ENCODE results near the gene MYL3. TPM values are rescaled to one million over a fixed set of nuclear protein-coding genes. Genes with fewer than 3 reads are reported as not detected.

MYL3 gene
- polyA plus RNA-seq, 1 donor (not counting 4 experiments of a cell fraction or from before 2014, with no cell fraction given), result not detected

- H3K9ac ChIP-seq (ENCODE audit: control insufficient read depth, extremely low read depth, insufficient read depth, low read length), result no peak overlapping the region
- no peaks in the 10 kb centered on the region for H3K9me3 ChIP-seq (ENCODE audit: control insufficient read depth, low read depth, low read length)
- H3K4me2 ChIP-seq (ENCODE audit: control insufficient read depth, extremely low read depth, insufficient read depth, low read depth, low read length), result peak overlapping the region; percentile 69
- H4K20me1 ChIP-seq (ENCODE audit: control insufficient read depth, extremely low read depth, insufficient read depth, low read length), result no peaks in the 10 kb centered on the region
- dilution Hi-C loops (cut with MboI; ENCODE audit: extremely low pct_ligation_motif_present, low sequenced_read_pairs), result no loop called here
- peaks cover 5% of the 10 kb centered on the region for H3K4me1 ChIP-seq (ENCODE audit: control insufficient read depth, extremely low read depth, insufficient read depth, low read length)
- peak overlapping the region; percentile 91 for H2AFZ ChIP-seq (ENCODE audit: control insufficient read depth, low read length)
- H3K9me1 ChIP-seq (ENCODE audit: control insufficient read depth, extremely low read depth, insufficient read depth, low read length), result no peaks in the 10 kb centered on the region
- no peaks in the 10 kb centered on the region for H3K36me3 ChIP-seq (ENCODE audit: control insufficient read depth in 2 of 2, extremely low read depth in 1 of 2, insufficient read depth in 2 of 2, low read length in 2 of 2)
- DNase-seq (ENCODE audit: low read depth, low spot score) (no peak), FAIRE-seq (no peak)
- H3K4me3 ChIP-seq (ENCODE audit: control insufficient read depth in 2 of 3, extremely low read depth in 1 of 3, insufficient read depth in 2 of 3, low read depth in 1 of 3, low read length in 3 of 3), result no peak overlapping the region
- no peak overlapping the region for H3K27ac ChIP-seq (ENCODE audit: control insufficient read depth, insufficient read depth, low read length)
- no peaks in the 10 kb centered on the region for H3K79me2 ChIP-seq (ENCODE audit: control insufficient read depth, insufficient read depth, low read length)
- H3K27me3 ChIP-seq (ENCODE audit: control insufficient read depth, extremely low read depth, insufficient read depth, low read length), result peaks cover 14% of the 10 kb centered on the region
- TF ChIP-seq EZH2 (IDR thresholded peaks at IDR 0.05; ENCODE audit: low read length) (no peak), CTCF (optimal IDR thresholded peaks at IDR 0.05 in 1 of 3, IDR thresholded peaks at IDR 0.05 in 1 of 3, conservative IDR thresholded peaks at IDR 0.05 in 1 of 3; ENCODE audit: extremely low read depth in 1 of 3, insufficient read depth in 2 of 3, low read length in 3 of 3) (no peak)
Observed at GRCh38 chr3:46844881-46845312, 18.3 kb downstream of the MYL3 start.

GRCh38 chr3:46844397-46844796 is 18.8 kb downstream of the MYL3 start:
- Histone ChIP-seq H2AFZ (ENCODE audit: control insufficient read depth, low read length) (no peak overlapping the region), H3K79me2 (ENCODE audit: control insufficient read depth, insufficient read depth, low read length) (no peaks in the 10 kb centered on the region), H3K9ac (ENCODE audit: control insufficient read depth, extremely low read depth, insufficient read depth, low read length) (no peak overlapping the region), H3K4me3 (ENCODE audit: control insufficient read depth in 2 of 3, extremely low read depth in 1 of 3, insufficient read depth in 2 of 3, low read depth in 1 of 3, low read length in 3 of 3) (no peak overlapping the region), H3K9me1 (ENCODE audit: control insufficient read depth, extremely low read depth, insufficient read depth, low read length) (no peaks in the 10 kb centered on the region), H4K20me1 (ENCODE audit: control insufficient read depth, extremely low read depth, insufficient read depth, low read length) (no peaks in the 10 kb centered on the region), H3K4me2 (ENCODE audit: control insufficient read depth, extremely low read depth, insufficient read depth, low read depth, low read length) (no peak overlapping the region), H3K36me3 (ENCODE audit: control insufficient read depth in 2 of 2, extremely low read depth in 1 of 2, insufficient read depth in 2 of 2, low read length in 2 of 2) (no peaks in the 10 kb centered on the region), H3K27ac (ENCODE audit: control insufficient read depth, insufficient read depth, low read length) (no peak overlapping the region), H3K9me3 (ENCODE audit: control insufficient read depth, low read depth, low read length) (no peaks in the 10 kb centered on the region), H3K27me3 (ENCODE audit: control insufficient read depth, extremely low read depth, insufficient read depth, low read length) (peaks cover 14% of the 10 kb centered on the region), H3K4me1 (ENCODE audit: control insufficient read depth, extremely low read depth, insufficient read depth, low read length) (peaks cover 5% of the 10 kb centered on the region)
- FAIRE-seq (no peak), DNase-seq (ENCODE audit: low read depth, low spot score) (no peak)
- TF ChIP-seq EZH2 (IDR thresholded peaks at IDR 0.05; ENCODE audit: low read length), result no peak
- TF ChIP-seq CTCF (optimal IDR thresholded peaks at IDR 0.05 in 1 of 3, IDR thresholded peaks at IDR 0.05 in 1 of 3, conservative IDR thresholded peaks at IDR 0.05 in 1 of 3; ENCODE audit: extremely low read depth in 1 of 3, insufficient read depth in 2 of 3, low read length in 3 of 3), result no peak
- dilution Hi-C loops (cut with MboI; ENCODE audit: extremely low pct_ligation_motif_present, low sequenced_read_pairs), result no loop called here
